HG03103 (cell line): ENCODE measurements around the gene TRAP1.

Experiments used
- ATAC-seq: cut with Tn5 transposase; IDR thresholded peaks from one replicate; pipeline ENCODE4 v1.9.1; 2021; ENCODE audit warnings: low read depth; ENCODE audit not compliant: unreplicated experiment

TRAP1 gene

DNA sequence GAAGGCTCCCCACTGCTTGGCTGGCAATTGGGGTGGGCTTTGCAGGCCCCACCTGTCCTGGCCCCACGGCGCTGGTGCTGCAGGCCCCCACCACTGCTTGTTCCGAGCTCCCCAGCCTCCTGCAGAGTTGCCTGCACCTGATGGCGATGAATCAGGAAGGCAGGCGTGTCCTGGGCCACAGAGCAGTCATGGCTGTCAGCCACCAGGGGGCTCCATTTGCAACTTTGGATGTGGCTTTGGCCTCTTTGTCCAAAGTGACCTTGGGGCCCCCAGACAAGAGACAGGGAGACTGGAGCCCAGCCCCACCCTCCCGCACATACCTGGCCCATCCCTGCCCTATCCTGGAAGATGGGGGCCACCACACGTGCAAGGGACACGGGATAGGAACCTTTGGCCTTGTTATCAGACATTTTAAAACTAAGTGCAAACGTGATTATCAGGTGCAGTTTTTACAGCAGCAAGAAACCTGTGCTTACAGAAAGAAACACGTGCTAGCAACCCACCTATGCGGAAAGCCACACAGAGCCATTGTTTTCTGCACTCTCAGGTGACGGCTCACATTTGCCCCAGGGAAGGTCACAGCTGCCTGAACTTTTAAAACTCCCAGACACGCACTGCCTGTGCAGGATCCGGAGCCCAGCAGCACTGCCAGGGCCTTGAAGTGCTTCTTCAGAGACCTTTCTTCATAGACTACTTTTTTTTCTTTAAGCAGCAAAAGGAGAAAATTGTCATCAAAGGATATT lies 62.9 kb downstream of the TRAP1 start, which contains the start of gene DNASE1:
Gene DNASE1, plus strand, starts transcription at position 443 of the 743 bp plus-strand sequence. CDS start 683 bp downstream, outside the sequence.
- no peak for ATAC-seq

DNA sequence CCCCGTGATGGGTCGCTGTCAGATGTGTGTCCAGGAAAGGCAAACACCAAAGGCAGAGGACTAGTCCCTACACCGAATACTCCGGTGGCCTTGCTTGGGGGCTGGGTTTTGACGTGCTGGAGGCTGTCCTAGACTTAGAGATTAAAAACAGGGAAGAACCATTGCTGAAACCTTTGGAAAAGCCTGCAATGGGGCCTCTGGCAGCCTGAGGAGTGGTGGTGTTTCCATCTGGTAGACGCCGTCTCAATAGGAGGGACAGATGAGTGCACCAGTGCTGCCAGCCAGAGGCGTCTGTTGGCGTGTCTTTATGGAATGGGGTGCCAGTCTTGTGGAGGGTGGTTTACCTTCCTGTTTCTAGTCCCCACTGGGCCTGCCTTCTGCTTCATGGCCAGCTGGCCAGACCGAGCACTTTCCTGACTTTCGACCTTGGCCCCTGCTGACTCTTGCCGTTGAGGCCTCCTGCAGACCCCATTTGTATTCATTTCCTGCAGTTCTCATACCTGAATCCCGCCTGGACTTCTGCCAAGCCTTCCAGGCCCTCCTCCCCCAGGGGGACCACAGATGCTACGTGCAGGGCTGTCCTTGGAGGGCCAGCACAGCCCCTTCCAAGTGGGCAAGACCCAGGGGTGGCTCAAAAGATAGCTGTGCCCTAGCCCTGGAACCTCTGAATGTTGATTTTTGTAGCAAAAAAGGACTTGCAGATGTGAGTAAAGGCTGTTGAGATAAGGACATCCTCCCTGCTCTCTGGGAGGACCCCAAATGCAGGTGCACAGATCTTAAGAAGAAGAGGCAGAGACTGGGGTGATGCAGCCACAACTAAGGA lies 64.7 kb downstream of the TRAP1 start:
- no peak for ATAC-seq

DNA sequence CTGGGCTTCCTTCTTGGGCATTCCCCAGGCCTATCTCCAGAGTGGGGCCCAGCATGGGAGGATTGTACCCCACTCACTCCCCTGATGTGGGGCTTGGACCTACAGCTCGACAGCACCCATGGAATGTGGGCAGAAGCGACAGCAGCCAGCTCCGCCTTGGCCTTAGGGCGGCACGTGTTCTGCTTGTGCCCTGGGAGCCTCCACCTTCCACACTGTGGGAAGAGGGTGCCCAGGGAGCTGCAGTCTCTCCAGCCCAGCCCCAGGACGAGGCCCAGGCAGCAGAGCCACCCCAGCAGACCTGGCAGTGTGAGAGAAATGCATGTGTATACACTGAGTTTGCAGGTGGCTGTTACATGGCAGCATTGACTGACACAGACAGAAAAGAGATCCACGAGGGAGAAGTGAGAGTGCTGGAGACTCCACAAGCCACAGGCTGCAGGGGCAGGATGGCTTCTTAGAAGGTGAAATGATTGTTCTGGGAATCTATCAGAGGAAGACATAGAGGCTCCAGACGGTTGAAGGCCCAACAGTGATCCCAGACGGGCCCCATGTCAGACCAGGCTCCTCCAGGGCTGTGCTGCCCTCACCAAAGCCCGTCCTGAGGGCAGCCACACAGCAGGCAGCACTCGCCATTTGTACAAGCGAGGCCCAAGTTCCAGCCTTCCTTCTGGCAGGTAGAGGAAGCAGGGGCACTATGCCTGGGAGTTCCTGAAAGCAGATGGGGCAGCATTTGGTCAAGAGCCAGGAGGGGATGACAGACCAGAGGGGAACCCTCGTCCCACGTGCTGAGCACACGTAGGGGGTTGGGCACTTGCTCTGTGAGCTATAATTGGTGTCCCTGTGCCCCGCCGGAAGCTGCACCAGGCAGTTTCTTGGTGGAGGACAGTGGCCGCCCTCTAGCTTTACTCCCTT lies 65.6 kb downstream of the TRAP1 start:
- no peak for ATAC-seq

DNA sequence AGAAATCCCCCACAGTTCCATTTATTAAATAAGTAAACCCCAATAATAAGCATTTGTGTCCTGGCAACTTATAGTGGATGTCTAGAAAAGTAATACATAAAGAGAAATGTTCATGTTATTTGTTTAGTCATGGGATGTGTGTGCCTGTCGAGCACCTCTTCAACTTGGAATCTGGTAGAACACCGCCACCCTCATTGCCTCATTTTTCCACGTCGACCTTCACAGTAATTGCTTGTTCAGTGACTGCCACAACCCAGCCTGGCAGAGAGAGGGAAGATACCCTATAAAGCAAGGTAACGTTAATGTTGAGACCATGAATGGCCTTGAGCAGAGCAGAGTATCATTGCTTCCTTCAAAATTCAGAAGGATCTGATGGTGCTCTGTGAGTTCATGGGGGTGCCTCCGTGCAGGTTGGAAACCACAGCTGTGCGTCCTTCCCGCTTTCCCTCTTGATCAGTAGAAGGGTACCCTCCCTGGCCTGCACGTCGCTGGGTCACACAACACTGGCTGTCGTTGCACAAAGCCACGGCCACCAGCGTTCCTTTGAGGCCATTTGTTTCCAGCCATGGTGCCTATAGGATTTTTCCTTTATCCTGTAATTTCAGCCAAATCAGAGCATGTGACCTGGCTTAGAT lies 66.6 kb downstream of the TRAP1 start:
- ATAC-seq, result no peak

DNA sequence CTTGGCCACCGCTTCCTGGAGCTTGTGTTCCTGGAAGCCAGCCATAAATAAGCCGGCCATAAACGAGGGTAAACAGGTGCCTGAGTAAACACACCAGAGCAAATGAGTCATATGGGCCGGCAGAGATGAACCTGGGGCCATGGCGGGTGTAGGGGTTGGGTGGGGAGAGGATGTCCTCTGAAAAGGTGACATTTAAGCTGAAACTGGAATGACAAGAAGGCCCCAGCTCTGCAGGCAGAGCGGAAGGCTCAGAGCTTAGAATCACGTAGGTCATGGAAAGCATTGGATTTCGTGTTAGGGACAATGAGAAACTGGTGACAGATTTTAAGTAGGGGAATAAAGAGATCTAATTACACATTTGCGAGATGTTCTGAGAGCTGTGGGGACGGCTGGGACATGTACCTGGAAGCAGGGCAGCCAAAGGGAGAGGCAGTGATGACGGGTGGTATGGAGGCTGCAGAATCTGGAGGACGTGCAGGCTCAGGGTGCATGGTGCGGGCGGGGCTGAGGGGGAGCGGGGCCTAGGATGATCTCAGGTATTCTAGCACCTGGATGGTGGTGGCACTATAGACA lies 70.9 kb downstream of the TRAP1 start:
- ATAC-seq, result no peak

DNA sequence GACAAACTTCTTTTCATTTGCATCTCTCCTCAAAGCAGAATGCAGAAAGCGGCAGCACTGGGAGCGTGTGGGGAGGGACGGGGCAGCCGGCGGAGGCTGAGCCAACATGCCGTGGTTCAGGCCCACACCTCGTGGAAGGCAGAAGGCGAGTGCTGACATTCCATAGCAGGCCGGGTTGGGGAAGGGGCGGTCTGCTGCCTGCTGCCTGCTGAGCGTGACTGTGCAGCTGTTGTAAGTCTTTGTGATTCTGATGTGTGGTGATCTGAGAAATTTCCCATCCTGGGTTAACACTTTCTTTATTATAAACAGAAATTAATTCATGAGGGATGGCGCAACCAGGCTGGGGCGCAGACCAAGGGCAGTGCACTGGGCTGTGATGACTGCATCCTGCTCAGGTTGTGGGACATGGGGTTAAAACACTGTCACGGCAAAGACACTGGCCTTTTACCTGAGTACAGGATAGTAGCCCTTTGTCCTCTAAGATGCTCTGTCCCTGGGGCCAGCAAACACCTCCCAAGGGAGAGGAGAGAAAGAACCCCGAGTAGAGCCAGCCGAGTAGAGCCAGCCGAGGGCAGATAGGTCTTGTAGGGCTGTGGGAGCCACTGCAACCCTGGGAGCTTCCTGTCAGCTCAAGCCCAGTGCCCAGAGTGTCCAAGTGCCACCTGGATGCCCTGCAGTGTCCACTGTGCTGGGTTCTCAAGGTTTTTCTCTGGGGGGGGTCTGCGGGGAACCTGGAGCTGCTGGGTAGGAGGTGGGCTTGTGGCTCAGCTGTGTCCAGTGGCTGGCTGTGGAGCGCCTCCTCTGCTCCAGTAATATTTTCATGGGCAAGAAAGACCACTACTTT lies 71.6 kb downstream of the TRAP1 start:
- ATAC-seq, result no peak

DNA sequence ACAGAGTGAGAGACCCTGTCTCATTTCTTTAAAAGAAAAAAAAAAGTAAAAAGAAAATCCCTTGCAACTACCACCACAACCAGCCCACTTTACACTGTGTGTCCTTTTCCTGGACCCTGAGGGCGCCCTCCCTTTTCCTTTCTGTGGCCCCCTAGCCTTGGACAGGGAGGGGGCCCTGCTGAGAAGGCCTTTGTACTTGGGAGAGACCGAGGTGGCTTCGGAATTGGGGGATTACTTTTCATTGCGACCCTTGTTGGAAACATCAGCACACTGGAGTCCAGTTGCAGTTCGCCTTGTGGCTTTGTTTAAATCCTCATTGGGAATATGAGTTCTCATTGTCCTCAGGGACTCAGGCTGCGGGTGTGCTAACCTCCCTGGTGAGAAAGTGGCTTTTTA lies 72.2 kb downstream of the TRAP1 start:
- ATAC-seq, result no peak

DNA sequence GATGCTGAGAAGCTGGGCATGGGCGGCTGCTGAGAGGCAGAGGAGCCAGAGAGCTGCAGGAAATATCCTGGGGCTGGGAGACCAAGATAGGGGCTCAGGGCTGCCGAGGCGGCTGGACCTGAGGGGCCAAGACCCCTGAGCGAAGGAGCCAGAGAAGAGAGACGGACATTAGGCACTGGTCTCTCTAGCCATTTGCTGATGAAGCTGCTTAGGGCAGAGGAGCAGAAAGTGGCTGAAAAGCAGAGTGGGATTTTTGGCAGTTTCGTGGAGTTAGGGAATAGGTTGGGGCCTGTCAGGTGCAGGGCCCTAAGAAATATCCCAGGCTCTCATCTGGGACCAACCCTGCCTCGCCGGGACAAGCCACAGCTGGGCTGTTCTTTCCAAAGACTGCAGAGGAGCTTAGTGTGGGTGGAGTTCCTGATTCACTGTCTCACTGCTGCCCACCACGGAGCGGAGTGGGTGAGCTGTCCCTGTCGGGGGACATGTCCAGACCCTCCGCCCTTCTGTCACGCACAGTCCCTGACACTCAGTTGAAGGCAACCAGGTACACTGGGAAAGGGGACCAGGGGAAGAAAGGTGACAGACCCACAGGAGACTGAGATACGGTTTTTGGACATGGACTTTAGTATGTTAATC lies 74.1 kb downstream of the TRAP1 start:
- no peak for ATAC-seq

DNA sequence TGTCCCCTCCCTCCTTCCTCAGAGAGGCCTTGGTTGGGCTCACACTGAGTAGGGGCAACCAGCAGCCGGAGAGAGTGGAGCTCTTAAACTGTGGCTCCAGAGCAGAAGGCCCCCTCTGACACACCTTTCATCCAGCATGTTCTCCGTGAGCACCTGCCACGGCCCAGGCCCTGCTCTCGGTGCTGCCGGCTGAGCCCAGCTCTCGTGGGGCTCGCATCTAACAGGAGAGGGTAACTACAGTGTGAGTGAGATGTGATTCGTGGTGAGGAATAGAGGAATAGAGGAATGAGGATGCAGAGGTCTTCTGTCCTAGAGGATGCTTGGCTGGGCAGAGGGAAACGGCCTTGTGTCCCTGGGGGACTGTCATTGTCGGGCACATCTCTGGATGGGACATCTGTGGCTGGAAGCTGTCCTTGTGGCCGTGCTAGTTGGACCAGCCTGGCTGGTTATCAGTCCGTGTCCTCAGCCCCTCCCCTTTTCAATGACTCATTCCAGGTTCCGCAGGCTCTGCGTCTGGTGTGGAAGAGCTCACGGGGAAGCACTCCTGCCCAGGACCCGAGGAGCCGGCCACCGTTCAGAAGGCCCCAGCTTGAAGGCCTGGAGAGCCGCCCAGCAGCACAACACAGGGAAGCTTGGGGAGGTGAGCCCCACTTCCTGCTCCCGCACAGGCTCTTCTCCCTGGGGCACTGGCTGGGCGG lies 74.8 kb downstream of the TRAP1 start:
- ATAC-seq, result no peak

DNA sequence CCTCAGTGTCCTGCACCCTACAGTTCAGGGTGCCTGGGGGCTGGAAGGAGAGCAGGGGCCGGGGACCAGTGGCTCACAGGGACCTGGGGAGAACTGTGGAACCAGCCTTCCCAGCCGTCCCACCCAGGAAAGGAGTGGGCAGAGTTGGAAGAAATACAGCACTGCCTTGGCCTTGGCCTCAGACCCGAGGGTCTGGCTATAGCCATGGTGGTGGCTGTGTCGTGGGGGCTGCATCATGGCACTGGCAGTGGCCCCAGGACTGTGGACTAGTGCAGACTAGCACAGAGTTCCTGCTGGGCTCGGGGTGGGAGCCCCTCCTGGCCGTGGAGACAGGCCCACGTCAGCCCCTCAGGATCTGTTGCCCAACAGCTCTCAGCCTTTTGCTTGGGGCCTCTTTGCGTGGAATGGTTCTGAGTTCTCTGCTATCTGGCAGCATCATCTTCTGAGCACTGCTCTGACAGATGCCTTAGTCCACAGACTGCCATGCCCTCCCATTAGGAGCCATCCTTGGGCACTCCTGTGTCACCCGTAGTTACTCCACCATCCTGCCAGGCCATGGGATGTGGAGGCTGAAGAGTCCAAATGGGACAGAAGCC lies 75.4 kb downstream of the TRAP1 start:
- ATAC-seq, result no peak

DNA sequence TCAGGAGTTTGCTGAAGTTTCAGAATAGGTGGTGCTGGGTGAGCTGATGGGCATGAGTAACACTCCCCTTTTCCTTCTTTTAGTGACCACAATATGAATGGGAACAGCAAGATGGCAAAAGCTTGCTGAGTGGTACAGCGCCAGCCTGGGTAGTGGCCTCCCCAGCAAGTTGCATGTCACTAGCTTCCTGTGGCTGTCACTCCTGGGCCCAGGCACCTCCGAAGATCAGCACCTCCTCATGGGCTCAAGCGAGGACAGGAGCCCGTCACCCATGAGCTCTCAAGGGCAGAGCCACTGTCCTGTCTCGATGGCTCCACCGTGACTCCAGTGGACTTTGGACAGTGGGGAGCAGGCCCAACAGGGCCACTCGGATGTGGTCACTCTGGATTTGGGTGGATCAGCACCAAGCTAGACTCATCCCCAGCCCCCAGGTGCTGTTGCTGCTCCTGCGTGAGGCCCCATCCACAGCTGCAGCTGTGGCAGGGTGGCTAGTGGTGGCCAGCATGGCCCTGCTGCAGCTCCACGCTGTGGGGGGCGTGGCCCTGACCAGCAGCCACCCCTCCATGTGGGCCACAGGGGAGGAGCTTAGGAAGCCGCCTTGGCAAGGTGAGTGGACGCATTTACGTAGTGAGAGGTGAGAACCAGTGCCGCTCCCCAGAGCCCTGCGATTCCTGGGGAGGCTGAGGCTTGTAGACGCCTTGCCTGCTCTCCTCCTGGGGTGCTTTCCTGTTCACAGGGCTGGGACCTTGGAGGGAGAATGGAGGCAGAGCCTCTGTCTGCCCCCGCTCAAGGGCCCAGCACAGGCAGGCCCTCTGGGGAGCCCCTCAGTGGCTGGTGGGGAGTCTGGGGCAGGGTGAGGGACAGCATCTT lies 76.5 kb downstream of the TRAP1 start:
- ATAC-seq, result no peak

DNA sequence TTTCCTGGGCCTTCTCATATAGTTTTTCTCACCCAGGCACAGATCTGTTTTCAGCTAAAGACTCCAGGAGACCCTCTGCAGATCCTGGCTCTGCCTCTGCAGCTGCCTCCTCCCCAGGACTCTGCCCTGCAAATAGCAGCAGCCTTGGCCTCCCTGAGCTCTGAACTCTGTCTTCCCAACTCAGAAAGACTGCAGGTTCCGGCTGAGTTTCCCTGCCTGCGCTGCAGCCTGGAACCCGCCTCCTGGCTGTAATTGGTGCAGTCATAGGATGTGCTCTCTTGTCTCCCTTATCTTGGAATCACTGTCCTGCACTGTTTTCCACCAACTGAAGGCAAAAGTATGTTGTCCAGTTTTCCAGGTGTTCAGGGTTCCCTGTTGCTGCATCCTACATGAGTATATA lies 77.1 kb downstream of the TRAP1 start:
- no peak for ATAC-seq

DNA sequence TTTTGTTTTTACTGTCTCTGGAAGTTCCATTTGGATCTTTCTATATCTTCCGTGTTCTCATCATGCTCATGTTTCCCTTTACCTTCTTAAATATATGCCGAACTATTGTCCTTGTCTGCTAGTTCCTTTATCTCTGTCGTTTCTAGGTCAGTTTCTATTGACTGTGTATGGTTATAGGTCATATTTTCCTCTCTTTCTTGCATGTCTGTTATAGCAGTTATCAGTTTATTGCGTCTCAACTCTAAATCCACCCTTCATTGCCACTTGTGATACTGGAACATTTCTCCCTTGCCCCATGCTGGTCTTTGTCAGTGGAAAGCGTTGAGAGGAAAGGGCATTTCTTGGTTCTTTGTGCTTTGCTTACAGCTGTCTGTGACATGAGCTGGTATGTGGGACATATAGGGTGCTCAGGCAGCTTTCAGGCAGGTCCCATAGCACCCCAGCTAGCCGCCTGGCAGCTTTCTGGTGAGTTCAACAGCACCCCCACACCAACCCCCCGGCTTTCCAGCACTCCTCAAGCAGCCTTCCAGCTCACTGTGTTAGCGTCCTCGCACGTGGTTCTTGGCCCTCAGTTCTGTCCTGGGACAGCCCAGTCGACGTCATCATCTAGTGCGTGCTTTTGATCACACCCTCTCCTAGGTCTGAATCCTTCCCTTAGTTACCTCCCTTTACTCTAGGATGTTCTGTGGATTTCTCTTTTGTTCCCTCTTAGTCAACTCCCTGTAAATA lies 78.2 kb downstream of the TRAP1 start:
- no peak for ATAC-seq

DNA sequence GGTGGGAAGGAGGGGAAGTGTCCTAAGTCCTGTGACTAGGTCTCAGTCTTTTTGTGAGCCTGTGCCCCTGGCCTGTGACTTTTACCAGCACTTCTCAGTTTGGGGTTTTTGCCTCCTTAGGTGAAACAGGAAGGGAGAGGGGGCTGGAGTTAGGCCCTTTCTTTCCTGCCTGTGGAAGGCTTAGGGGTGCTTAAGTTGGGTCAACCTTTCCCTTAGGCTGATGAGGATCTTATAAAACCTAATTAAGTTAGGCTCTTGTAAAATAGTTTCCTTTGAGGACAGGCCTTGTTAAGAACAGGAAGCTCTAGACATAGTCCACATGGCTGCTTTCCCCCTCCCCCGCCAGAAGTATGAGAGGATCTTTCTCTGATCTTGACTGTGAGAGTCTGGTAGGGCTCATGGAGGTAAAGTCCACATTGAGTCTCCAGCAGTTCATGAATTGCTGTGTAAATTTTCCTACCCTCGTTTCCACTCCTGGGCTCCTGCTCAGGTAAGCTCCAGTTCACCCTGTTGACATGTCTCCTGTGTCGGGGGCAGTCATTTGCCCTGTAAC lies 79.9 kb downstream of the TRAP1 start:
- ATAC-seq, result no peak

DNA sequence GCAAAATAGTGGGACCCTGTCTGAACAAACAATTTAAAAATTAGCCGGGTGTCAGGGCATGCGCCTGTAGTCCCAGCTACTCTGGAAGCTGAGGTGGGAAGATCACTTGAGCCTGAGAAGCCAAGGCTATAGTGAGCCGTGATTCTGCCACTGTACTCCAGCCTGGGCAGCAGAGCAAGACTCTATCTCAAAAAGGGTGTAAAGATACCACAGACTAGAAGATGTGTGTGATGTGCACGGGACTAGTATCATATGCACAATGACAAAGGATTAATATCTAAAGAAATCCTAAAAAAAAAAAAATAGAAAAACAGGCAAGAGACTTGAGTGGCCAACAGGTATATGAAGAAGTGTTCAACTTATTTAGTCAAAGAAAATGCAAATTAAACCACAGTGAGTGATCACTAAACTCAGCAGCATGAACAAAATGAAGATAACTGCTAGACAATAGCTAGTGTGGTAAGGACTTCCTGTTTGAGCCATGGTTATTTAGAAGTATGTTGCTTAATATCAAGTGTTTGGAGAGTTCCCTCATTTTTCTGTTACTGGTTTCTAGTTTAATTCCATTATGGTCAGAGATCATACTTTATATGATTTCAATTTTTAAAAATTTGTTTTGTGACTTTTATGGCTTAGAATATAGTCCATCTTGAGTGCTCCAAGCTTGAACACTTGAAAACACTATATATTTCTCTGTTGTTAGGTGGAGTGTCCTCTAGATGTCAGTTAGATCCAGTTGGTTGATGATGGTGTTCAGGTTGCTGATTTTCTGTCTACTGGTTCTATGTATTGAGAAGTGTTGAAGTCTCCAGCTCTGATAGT lies 91.2 kb downstream of the TRAP1 start:
- no peak for ATAC-seq
